Left colon (tissue), 2 donors: Measurements from ENCODE around the gene TREH. TPM values are rescaled to one million over a fixed set of nuclear protein-coding genes. Genes with fewer than 3 reads are reported as not detected.
A peak's percentile ranks its signal among the peaks of the same experiment; 100 is the strongest.

Experiments
- ATAC-seq: fragments of 200-7000 bp; cut with Tn5 transposase; one replicate; pipeline ENCODE4 v1.9.1; 2020; ENCODE audit warnings: mild to moderate bottlenecking, moderate library complexity
- DNase-seq, 2 donors: peaks; one replicate each; pipeline ENCODE4 v3.0.0-alpha.2; 2020
- intact Hi-C, 2 donors: fragments of 100-400 bp; cut with DNase I in 1 of 2; cut with micrococcal nuclease in 1 of 2; formaldehyde crosslinking; loops; one replicate each; pipeline versions ENCODE4 v1.11.2 to v1.14.0; 2022; cut with DNase I, micrococcal nuclease
- total RNA-seq, 2 donors: library from RNA; stranded (reverse); fragmentation: NEBNext Ultra II Directional; extraction: Animal tissue kit (Norgen Biotek cat#: 25700); gene quantifications; one replicate each; pipeline ENCODE4 v1.2.1, GENCODE V29; 2021
- donor health status: DM: no; HTN: no; CAD: no.
- donor health status: DM: yes; HTN: yes; CAD: no.

TREH gene
- total RNA-seq, 2 donors from 2014 or later, result 1.2 to 3.3 TPM

GRCh38 chr11:118656563-118657165, 22.8 kb downstream of the TREH start:
- ATAC-seq, result no peak
- intact Hi-C loops, result no loop called here

GRCh38 chr11:118655486-118656190, 23.8 kb downstream of the TREH start:
- DNase-seq (no peak), ATAC-seq (no peak)
- intact Hi-C loops, result no loop called here

More at GRCh38 chr11:118656563-118657165, 22.8 kb downstream of the TREH start:
- DNase-seq, result no peak

- intact Hi-C loops, result no loop called here
- ATAC-seq (no peak), DNase-seq (no peak)
Observed at GRCh38 chr11:118653684-118654390, 25.6 kb downstream of the TREH start.

GRCh38 chr11:118652681-118653181, 26.7 kb downstream of the TREH start:
- intact Hi-C loops, result no loop called here
- no peak for ATAC-seq
- peak in 1 of 2 donors; percentile 12 for DNase-seq

- DNase-seq (no peak), ATAC-seq (no peak)
- intact Hi-C loops, result no loop called here
Observed at GRCh38 chr11:118651820-118652219, 27.6 kb downstream of the TREH start.

DNA sequence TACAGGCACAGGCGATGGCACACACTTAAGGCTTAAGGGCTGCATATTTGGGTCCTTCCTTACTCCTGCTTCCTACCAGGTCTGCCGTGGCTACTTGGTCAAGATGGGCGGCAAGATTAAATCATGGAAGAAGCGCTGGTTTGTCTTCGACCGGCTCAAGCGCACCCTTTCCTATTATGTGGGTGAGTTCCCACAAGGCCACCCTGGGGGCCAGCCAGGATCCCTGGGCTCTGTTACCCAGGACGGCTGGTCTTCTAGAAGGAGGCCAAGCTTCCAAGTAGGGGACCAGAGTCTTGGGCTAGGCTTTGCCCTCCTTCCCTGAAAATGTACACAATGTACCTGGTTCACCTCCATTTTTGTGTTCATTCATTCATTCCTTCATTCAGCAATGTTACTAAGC, 29.1 kb downstream of the TREH start:
- ATAC-seq (no peak), DNase-seq (no peak)
- intact Hi-C loops, result no loop called here

GRCh38 chr11:118649941-118650340, 29.5 kb downstream of the TREH start:
- intact Hi-C loops, result no loop called here
- peak; percentile 84 for ATAC-seq

DNA sequence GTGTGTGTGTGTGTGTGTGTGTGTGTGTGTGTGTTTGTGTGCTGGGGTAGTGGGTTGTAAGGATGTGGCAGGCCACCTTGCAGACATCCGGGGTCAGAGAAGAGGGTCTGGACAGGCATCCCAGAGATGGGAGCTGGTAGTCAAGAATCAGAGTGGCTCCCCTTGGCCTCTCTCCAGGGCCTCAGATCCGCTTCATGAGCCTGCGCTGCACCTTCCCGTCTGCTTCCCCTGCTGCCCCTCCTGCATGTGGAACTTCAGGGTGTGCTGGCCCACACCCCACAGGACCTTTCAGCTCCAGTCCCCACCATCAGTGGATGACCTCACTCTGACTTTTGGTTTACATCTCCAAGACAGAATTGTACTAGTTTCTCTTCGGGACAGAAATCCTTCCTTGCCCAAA, 31.2 kb downstream of the TREH start:
- ATAC-seq (no peak), DNase-seq (no peak)
- intact Hi-C loops, result no loop called here

More at GRCh38 chr11:118649941-118650340, 29.5 kb downstream of the TREH start:
- DNase-seq, result no peak

DNA sequence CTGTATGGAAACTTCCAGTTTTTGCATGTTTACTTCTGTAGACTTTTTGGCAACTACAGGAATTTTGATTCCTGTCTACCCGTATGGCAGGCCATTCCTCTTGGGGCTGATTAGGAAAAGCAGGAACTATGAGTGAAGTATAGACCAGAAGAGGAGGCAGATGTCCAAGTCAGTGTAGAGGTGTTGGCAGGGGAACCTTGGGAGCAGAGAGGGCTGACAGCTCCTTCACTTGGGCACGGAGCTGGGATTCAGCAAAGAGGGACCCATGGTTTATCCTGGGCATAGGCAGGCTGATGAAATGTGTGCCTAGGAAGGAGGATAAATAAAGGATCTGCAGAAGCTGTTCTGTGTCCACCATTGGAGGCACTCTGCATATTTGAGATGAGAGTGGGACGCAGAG, 33.1 kb downstream of the TREH start:
- intact Hi-C loops, result no loop called here
- ATAC-seq (no peak), DNase-seq (peak in 1 of 2 donors; percentile 4)

- no peak for ATAC-seq
- intact Hi-C loops, result no loop called here
- DNase-seq, result no peak
Observed at GRCh38 chr11:118645066-118645715, 34.3 kb downstream of the TREH start.

DNA sequence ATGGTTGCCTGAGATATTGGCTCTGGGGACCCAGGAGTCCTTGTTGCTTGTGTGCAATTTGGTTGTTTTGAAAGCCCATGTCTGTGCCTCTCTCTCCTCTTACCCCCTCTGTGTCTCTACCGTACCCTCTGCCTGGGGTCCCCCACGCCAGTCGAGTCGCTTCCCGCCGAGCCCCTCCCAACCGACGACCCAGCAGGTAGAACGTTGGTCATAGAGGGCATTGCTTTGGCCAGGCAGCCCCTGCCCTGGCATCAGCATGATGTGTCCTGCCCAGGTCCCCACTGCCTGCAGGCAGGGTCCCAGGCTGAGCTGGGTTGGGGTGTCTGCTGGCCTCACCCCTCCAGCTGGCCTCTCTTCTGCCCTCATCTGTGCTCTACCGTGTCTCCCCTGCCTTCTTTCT, 35.0 kb downstream of the TREH start:
- ATAC-seq (no peak), DNase-seq (no peak)
- intact Hi-C loops, result no loop called here

- ATAC-seq (no peak), DNase-seq (no peak)
- intact Hi-C loops, result no loop called here
Observed at GRCh38 chr11:118643995-118644345, 35.5 kb downstream of the TREH start.

DNA sequence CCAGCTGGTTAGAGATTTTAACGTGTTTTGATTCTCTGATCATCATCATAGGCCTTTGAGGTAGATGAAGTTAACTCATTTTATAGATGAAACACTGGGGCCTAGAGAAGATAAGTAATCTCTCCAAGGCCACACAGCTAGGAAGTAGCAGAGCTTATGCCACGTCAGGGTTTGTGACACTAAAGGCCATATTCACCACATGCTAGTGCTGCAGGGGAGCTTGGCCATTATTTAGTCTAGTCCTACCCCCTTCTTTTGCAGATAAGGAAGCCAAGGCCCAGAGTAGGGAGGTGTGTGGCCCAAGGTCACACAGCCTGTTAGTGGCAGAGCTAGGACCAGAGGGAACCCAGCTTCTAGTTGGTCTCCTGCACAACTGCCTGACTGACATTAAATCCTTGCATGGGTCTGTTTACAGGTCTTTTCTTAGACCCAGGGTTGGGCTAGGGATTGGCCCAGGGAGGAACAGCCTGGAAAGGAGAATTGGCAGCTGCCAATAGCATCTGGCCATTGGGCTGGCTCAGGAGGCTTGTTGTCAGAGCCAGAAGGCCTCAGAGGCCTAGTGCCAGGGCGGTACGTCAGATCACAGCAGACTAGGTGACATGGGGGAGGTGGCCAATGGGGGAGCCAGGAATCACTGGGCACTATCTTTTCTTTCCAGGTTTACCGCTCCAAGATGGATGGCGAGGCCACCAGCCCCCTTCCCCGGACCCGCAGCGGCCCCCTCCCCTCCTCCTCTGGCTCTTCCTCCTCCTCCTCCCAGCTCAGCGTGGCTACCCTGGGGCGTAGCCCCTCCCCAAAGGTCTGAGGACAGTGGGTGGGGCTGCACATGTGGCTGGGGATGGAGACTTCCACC, 36.1 kb downstream of the TREH start:
- no peak for DNase-seq
- ATAC-seq, result no peak
- intact Hi-C loops, result no loop called here

DNA sequence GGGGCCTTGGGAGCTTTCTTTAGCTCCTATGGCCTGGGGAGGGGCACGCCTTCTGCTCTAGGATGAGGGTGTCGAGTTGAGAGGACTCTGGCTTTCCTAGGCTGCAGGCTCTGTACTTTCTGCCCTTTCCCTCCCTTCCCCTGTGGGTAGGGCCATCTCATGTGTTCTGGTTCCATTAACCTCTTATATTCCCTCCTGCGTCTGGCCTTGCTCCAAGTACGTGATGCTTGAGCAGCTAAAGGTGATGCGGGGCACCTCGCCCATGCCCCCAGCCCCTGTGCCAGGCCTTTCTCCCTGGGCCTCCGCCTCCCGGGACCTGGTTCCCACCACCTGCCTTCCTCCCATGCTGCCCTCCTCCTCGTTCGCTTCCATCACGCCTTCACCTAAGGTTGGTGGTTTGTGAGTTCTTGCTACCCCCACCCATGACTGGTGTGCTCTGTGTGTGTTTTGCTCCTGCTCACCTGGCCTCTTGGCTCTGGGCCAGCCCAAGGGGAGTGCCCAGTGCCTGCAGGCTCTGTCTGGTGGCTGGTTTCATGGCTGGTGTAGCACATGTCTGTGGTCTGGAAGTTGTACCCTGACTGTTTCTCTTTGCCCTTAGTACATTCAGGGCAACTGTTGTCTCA, 37.9 kb downstream of the TREH start:
- intact Hi-C loops, result no loop called here
- peak; percentile 86 for ATAC-seq
- DNase-seq, result peak; percentile 71 to 88

GRCh38 chr11:118640332-118641154, 38.9 kb downstream of the TREH start:
- DNase-seq, result no peak
- peak; percentile 70 for ATAC-seq
- intact Hi-C loops, result no loop called here

DNA sequence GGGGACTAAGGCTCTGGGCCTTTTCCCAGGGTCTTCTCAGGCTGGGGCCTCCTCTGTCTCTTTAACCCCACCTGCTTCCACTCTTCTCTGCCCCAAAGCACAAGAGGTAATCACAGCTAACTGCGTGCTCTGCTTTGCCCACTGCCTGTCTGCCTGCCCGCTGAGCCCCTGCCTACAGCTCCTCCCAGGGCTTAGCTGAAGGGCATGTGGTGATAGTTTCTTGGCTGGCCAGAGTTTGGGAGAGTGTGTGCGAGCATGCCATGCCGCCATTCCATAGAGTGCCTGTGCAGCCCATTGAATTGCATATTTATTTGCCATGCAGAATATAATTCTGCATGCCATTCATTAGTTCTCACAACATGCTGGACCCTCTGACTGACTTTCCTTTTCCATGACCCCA, 39.6 kb downstream of the TREH start:
- ATAC-seq (no peak), DNase-seq (no peak)
- intact Hi-C loops, result no loop called here

DNA sequence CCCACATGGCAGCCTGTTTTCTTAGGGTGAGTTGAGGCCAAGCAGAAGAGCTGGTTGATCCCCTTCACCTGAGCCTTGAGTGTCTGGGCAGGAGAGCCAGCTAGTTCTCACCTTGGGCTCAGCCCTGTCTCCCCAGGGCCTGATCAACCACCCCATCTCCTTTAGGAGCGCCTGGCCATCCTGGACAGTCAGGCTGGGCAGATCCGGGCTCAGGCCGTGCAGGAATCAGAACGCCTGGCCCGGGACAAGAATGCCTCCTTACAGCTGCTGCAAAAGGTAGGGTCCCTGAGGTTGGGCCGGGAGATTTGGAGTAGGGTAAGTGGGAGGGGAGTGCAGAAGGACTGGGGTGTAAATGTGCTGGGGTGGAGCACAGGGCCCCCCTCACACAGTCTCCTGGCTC, 40.7 kb downstream of the TREH start:
- no peak for ATAC-seq
- intact Hi-C loops, result no loop called here
- no peak for DNase-seq
